Kidney (tissue), 14 donors: ENCODE data around the gene NRP1. TPM values are rescaled to one million over a fixed set of nuclear protein-coding genes. Genes with fewer than 3 reads are reported as not detected.

ENCODE experiments used
- DNase-seq, 5 donors: peaks; one replicate each; pipeline ENCODE4 v3.0.0-alpha.2; 2013 to 2020
- FAIRE-seq: peaks from 2 replicates; lab custom pipeline; 2012; peaks lifted over from hg19 to GRCh38; lab: Jason Lieb, UNC
- H3K27ac ChIP-seq, 2 donors: one replicate each; pipeline ENCODE4 v1.7.0; 2013; ENCODE audit warnings: low read depth in 2 of 2, low read length in 2 of 2, inconsistent platforms in 1 of 2
- H3K27me3 ChIP-seq: one replicate; pipeline ENCODE4 v1.7.1; 2013; ENCODE audit warnings: low read length, inconsistent platforms; ENCODE audit not compliant: control insufficient read depth, insufficient read depth
- H3K36me3 ChIP-seq, 3 donors: one replicate each; pipeline versions ENCODE4 v1.7.0 to v1.7.1; 2013; ENCODE audit warnings: low read length in 3 of 3, control low read depth in 1 of 3, inconsistent platforms in 1 of 3; ENCODE audit not compliant: insufficient read depth in 3 of 3, control insufficient read depth in 2 of 3
- H3K4me1 ChIP-seq, 3 donors: one replicate each; pipeline versions ENCODE4 v1.7.0 to v1.7.1; 2013; ENCODE audit warnings: low read length in 3 of 3, inconsistent platforms in 1 of 3, low read depth in 1 of 3; ENCODE audit not compliant: control insufficient read depth in 2 of 3, insufficient read depth in 2 of 3
- H3K4me3 ChIP-seq, 3 donors: one replicate each; pipeline versions ENCODE4 v1.7.0 to v1.8.1; 2013; ENCODE audit warnings: low read length in 3 of 3, control low read depth in 1 of 3, inconsistent platforms in 1 of 3
- H3K9ac ChIP-seq, 3 donors: one replicate each; pipeline versions ENCODE4 v1.7.0 to v1.7.1; 2013; ENCODE audit warnings: low read length in 3 of 3, control low read depth in 1 of 3, inconsistent platforms in 1 of 3
- H3K9me3 ChIP-seq, 3 donors: one replicate each; pipeline versions ENCODE4 v1.7.0 to v1.7.1; 2013; ENCODE audit warnings: low read length in 3 of 3, control low read depth in 1 of 3, inconsistent platforms in 1 of 3; ENCODE audit not compliant: control insufficient read depth in 2 of 3, insufficient read depth in 1 of 3
- CTCF ChIP-seq: IDR thresholded peaks from 3 replicates; pipeline ENCODE4 v1.5.1; 2012; ENCODE audit warnings: mild to moderate bottlenecking, moderate library complexity, borderline replicate concordance; ENCODE audit not compliant: insufficient read depth; ENCODE audit errors: extremely low read depth
- intact Hi-C: fragments of 100-400 bp; cut with DNase I; formaldehyde crosslinking; loops from one replicate; pipeline ENCODE4 v1.11.1; 2022
- polyA plus RNA-seq: library from polyadenylated mRNA; stranded (reverse); fragments of 350-450 nt; fragmentation: Illumina TruSeq; extraction: RNeasy Lipid Tissue Mini Kit (QIAGEN cat#74804); gene quantifications from one replicate; pipeline ENCODE4 v1.2.3, GENCODE V29; 2014; ENCODE audit warnings: low read depth, low replicate concordance; ENCODE audit not compliant: insufficient read depth
- total RNA-seq: library from RNA; stranded (reverse); fragmentation: NEBNext Ultra II Directional; extraction: Animal tissue kit (Norgen Biotek cat#: 25700); gene quantifications from one replicate; pipeline ENCODE4 v1.2.1, GENCODE V29; 2021
- donor health status: control.
- donor health status: control.
- donor health status: control.
- donor health status: control.
- donor health status: control.
- donor health status: DM: yes; HTN: yes; CAD: no.
- donor health status: Normal renal cell carcinoma (clear cell type).

The NRP1 gene
- total and polyA plus RNA-seq, 2 donors from 2014 or later = 40.5 to 243 TPM

- FAIRE-seq (no peak), DNase-seq (no peak)
- intact Hi-C loops = no loop called here
- no peak for TF ChIP-seq CTCF
- no peaks in the 10 kb centered on the region for H3K9me3 ChIP-seq
- no peak overlapping the region for H3K4me3 ChIP-seq
- H3K27me3 ChIP-seq = no peaks in the 10 kb centered on the region
- peaks cover 0 to 2% (median 0%) of the 10 kb centered on the region in 3 donors for H3K4me1 ChIP-seq
- H3K27ac ChIP-seq = no peak overlapping the region
- peaks cover 11 to 62% (median 37%) of the 10 kb centered on the region in 3 donors for H3K36me3 ChIP-seq
- H3K9ac ChIP-seq = no peak overlapping the region
Measured at GRCh38 chr10:33209802-33210201, 124.7 kb downstream of the NRP1 start.

- no peak for TF ChIP-seq CTCF
- no peak overlapping the region for H3K9ac ChIP-seq
- intact Hi-C loops = no loop called here
- H3K36me3 ChIP-seq = peaks cover 9 to 54% (median 26%) of the 10 kb centered on the region in 3 donors
- no peaks in the 10 kb centered on the region for H3K9me3 ChIP-seq
- FAIRE-seq (no peak), DNase-seq (peak in 1 of 5 donors; percentile 7)
- H3K27ac ChIP-seq = no peak overlapping the region
- no peaks in the 10 kb centered on the region for H3K27me3 ChIP-seq
- H3K4me3 ChIP-seq = no peak overlapping the region
- H3K4me1 ChIP-seq = peaks cover 0 to 2% (median 0%) of the 10 kb centered on the region in 3 donors
Measured at GRCh38 chr10:33208166-33208565, 126.3 kb downstream of the NRP1 start.

- Histone ChIP-seq H3K4me1 (peaks cover 0 to 12% (median 2%) of the 10 kb centered on the region in 3 donors), H3K36me3 (peaks cover 10 to 58% (median 34%) of the 10 kb centered on the region in 3 donors), H3K4me3 (no peak overlapping the region), H3K27ac (no peak overlapping the region), H3K27me3 (no peaks in the 10 kb centered on the region), H3K9me3 (no peaks in the 10 kb centered on the region), H3K9ac (no peak overlapping the region)
- no peak for TF ChIP-seq CTCF
- DNase-seq (peak in 1 of 5 donors; percentile 5), FAIRE-seq (no peak)
- intact Hi-C loops = no loop called here
Measured at GRCh38 chr10:33204031-33204430, 130.4 kb downstream of the NRP1 start.

- H3K9ac ChIP-seq = no peak overlapping the region
- no peak for DNase-seq
- H3K27ac ChIP-seq = no peak overlapping the region
- peaks cover 10 to 47% (median 26%) of the 10 kb centered on the region in 3 donors for H3K36me3 ChIP-seq
- no peak for TF ChIP-seq CTCF
- H3K27me3 ChIP-seq = no peaks in the 10 kb centered on the region
- intact Hi-C loops = no loop called here
- no peaks in the 10 kb centered on the region for H3K9me3 ChIP-seq
- peaks cover 7 to 23% (median 9%) of the 10 kb centered on the region in 3 donors for H3K4me1 ChIP-seq
- H3K4me3 ChIP-seq = no peak overlapping the region
- no peak for FAIRE-seq
Measured at GRCh38 chr10:33201971-33202370, 132.5 kb downstream of the NRP1 start.
